NCI-H2196 (cell line): Measurements from ENCODE around the gene SEC22A.

Experiments used
- DNase-seq: peaks from one replicate; lab custom pipeline; 2025; ENCODE audit not compliant: unreplicated experiment; lab: John Stamatoyannopoulos, UW

Gene SEC22A, protein sequence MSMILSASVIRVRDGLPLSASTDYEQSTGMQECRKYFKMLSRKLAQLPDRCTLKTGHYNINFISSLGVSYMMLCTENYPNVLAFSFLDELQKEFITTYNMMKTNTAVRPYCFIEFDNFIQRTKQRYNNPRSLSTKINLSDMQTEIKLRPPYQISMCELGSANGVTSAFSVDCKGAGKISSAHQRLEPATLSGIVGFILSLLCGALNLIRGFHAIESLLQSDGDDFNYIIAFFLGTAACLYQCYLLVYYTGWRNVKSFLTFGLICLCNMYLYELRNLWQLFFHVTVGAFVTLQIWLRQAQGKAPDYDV

DNA sequence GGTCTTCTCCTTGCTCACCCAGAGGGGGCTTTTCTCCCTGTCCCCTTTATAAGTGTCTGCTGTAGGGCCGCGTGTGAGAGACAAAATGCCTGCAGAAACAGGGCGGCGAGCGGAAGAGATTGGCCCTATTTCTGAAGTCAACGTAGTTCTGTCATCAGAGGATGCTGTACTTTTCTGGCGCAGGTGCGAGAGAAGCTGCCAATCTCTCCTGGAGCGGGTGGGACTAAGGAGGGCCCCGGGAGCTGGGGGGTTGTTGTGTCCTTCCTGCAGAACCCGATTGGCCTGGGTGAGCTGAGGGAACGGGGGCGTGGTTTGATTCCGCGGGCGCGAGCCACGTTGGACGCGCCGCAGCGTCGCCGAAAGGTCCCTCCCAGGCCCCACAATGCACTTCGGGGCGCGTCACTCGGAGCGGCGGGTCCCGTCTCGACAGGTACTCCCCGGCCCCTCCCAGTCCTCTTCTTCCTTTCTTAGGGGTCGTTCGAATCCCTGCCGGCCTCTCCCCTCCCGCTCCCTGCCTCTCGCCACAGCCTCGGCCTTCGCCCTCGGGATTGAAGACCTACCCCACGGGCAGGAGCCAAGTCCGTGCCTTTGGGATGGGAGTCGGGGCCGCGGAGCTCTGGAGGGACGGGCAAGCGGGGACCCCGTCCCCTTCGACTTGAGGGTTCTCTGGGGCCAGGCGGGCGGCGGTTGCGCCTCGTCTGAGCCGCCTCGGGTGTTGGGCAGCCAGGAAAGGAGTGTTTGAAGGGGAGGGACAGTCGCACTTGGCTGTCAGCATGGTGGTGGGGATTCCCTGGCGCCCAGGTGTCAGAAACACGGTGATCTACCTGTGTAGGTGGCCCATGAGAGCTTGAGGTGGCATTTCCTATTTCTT, at the start of gene SEC22A:
TSS of gene SEC22A (plus strand) at position 387 of the 871 bp plus-strand sequence. CDS start 7,275 bp downstream, outside the sequence.
- DNase-seq, result peak; percentile 99

DNA sequence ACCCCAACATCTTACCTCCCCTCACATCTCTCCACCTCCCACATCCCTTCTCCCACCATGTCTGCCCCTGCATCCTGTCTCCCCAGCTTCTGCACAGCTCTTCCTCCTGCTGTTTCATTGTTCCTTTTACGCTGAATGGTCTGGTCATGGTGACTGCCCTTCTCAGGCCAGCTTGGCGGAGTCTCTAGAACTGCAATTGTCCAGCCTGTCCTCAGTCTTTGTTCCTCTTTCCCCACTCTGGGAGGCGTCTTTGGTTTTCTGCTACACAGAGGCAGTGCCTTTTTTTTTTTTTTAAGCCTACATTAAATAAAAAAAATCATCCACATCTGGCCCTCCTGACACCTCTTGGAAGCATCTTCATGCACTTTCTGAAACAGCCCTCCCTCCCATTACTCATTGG, 49.1 kb upstream of the SEC22A start:
- DNase-seq, result no peak

DNA sequence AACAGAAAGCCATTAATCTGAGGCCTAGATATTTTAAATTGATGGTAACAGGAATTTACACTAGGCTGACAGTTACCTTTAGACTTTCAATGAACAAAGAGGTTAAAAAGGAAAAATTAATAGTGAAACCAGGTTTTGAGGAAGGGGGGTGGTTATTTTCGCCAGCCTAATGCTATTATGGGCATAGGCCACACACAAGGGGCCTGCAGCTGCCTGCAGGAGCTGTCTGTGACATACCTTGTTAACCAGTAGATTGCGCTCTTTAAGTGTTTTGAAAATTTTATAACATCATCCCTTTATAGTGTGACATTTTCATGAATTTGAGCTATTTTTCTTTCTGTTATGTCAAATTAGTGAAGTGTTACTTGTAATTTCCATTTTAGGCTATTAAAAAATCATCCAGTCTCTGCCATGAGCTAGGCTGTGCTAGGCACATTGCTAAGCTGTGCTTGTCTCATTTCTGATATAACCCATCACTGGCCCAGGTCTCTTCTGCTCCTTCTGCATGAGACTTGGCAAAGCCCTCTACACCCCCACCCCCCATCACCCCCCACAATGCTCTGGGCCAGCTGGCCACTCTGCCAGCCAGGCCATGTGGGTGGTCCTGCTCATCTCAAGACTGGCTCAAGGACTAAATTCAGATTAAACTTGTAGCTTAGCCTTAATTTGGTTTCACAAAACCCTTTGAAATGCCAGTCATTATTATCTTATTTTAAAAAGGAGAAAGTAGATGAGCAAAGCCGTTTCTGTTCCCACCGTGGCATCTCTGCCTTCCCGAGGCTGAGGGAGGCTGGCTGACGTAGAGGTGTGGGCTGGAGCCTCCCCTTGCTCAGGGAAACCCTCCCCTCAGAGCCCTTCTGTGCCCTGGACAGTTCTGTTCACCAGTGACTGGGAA, 48.4 kb upstream of the SEC22A start:
- DNase-seq, result no peak

DNA sequence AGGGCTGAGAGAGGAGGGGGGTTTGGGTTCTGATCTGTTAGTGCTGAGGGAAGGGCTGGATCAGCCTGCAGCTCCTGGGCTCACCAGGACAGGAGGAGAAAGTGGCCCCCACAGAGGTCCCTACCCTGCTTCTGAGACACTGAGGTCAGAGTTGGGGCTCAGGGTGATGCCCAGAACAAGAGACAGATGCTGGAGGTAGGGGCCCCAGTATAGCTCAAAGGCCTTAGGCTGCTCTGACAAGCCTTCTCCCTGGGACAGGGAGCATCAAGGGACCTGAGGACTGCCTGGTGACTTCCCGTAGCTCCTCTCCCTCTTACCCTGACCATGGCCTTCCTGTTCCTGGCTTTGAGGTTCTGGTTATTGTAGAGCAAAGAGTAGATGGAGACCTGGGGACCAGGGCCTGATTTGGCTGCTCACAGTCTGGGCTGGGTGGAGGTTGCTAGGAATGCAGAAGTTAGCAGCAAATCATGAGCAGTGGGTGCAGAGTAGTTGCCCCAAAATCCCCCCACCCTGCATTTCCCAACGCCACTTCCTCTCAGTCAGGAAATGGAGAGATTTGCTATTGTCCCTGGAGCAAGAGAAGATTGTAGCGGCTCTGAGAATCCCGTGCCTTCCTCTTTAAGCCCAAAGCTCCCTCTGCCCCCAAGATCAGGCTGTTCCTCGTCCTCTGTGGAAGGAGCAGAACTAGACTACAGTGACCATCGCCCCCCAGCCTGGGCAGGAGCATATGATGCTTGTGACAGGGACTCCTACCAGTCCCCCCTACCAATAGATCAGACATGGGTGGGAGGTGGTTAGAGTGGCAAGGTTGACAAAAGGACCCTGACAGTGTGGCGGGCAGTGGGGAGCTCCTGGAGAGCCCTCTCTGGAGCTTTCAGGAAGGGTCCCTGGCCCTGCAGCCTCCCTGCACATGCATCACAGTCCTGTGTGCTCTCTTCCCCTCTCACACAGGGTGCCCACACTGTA, 47.4 kb upstream of the SEC22A start:
- no peak for DNase-seq

DNA sequence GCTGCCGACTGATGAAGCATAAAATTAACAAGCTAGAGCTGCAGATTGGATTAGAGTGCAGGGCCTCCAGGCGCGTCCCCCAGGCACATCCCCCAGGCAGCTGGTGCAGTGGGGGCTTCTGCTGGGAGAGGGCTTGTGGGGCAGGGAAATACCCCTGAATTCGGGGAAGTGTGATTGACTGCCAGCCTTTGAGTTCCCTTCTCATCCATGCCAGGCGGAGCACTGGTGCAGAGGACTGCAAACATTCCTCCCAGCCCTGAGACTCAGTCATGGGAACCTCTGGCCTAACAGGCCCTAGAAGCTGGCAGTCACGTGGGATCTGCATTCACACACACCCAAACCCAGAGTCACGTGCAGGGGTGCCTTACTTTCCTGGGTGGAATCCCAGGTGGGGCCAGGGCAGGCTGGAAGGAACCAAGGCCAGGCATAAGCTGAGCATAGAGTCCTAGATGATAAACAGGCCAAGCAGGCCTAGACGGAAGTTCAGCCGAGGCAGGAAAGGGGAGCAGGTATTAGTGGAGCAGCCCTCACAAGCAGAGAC, 46.2 kb upstream of the SEC22A start:
- DNase-seq, result no peak

DNA sequence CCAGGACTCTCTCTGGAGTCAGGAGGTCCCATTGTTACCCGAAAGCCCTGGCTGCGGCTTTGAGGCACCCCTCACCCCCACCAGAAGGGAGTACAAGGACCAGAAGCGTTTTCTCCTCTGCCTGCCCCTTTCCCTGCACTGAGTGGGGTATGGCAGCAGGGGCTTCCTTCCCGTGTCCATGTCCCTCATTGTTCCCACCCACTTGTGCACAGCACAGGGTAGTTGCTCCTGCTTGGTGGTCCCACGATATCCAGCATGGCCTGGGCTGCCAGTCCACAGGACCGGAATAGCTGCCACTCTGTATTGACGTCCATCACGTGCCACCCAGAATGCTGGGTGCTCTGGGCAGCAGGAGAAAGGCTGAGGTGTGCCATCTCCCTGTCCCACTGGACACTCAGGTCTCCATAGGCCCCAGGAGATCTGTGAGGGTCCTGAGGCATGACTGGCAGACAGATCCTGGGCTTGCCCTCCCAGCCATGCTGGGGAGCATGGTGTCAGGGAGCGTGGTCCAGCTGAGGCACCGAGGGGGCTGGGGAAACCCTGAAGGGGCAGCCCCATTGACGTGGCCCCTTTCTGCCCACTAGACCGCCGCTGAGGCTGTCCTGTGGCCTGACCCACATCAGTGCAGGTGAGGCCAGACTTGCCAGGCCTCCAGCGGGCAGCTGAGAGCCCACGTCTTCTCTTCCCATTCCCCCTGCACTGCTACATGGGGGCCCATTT, 45.3 kb upstream of the SEC22A start:
- no peak for DNase-seq

DNA sequence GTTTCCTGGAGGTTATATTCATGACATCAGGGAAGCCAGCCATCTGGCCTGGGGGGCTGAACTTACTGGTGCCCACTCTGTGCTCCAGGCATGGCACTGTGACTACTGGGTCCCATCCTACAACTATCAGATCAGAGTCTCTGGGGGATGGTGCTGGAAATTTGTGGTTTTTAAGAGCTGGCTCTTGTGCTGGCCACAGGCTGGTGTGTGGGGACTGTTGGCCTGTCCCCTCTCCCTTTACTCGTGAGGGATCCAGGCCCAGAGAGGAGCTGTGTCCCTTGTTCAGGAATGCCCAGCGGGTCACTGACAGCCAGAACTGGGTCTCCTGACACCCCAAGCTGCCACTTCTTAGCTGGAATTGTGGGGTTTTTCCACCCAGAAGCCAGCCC, 44.5 kb upstream of the SEC22A start:
- DNase-seq, result peak; percentile 13

DNA sequence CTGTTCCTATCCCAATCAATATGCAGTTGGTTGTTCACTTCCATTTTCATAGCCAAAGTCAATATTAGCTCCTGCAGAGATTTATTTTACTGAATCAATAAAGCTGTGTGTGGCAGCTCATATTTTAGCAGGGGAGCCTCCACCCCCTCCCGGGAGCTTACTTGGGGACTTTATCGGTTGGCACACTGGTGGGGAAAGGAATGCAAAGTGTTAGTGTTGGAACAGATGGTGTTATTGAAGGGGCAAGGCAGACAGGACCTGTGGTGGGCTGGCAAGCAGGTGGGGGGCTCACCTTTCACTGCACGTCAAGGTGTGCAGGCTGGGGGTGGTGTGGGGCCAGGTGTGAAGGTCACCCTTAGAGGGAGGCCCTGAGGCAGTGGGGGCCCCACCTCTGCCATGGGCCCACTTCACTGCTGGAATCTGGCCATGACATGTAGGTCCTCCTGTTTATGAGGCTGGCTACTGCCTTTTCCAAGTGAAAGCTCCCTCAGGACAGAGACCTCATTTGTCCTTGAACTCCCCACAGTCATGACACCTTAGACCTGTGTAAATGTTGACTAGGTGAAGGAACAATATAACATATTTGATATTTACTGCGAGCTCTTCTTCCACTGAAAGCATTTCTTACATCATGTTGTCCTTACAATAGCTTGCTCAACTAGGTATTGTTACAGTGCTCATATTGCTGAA, 44.0 kb upstream of the SEC22A start:
- DNase-seq, result peak; percentile 32

DNA sequence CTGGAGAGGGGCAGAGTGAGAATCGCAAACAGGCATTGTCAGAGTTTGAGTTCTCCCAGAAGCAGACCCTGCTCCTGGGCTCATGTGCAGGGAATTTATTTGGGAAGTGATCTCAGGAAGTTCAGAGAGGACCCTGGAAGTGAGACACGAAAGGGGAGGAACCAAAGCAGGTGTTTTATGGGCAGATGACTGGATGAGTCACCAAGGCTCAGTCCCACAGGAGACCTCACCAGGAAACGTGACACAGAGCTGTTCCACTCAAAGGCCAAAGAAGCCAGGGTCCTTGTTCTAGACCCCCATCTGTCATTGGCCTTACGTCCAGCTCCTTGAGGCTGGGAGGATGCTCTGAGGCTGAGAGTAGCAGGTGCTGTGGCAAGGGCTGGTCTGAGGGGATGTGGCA, 43.4 kb upstream of the SEC22A start:
- DNase-seq, result no peak

DNA sequence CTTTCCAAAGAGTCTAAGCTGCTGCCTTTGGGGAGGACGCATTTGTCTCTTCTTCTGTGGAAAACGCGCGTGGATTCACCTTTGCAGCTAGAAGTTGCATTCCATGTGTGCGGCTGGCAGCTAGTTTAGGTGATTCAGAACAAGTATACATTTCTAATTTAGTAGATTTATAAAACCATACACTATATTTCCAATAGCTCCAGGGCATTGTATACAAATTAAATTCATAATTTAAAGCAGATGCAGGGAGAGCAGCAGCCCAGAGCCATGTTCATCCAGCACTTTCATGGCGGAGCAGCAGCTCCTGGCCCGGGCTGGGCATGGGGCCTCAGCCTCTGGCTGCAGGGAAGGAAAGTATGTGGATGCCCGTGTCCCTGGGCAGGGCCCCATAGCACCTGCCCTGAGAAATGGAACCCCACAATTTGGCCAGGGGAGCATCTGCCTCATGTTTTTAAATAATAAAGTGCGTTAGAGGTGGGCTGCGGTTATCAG, 42.8 kb upstream of the SEC22A start:
- no peak for DNase-seq

DNA sequence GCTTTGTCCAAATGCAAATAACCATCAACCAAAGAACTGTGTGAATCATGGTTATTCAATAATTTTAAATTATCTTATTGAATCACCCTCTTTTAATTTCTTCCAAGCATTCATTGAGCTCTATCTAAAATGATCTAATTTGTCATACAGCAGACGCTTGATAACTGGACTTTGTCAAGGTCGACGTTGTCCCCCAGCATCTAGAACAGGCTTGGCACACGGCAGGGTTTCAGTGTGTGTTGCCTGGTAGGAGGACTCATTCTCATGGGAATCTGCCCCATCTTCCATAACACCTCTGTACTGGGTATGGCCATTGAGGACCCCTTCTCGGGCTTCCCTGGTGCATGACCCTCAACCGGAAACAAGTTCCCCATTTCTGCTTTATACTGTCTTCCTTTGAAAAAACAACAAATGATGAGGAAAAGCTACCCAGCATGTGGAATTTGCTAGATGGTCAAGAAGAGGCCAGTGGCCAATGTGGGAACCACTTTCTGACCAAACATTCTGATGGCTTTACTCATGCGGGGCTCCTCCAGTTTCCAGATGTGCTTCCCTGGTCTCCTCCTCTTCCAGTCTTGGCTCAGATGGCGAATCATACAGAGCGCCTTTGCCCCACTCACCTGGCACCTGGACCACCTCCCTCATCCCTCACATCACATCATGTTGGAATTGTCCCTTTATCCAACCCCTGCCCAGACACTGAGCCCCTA, 41.7 kb upstream of the SEC22A start:
- no peak for DNase-seq

DNA sequence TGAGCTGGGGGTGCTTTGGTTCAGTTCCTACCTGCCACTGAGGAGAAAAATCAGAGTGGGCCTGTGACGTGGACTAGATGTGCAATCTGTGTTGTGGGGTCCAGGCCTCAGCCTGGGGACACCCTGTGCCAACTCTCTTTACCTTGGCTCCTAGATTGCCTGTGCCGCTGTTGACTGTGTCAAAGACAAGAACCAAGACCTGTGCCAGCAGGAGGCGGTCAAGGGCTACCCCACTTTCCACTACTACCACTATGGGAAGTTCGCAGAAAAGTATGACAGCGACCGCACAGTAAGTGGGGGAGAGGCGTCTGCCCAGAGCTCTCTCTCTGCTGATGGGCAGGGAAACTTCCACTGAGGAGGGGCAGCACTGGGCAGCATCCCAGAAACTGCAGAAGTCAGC, 40.6 kb upstream of the SEC22A start:
- no peak for DNase-seq

DNA sequence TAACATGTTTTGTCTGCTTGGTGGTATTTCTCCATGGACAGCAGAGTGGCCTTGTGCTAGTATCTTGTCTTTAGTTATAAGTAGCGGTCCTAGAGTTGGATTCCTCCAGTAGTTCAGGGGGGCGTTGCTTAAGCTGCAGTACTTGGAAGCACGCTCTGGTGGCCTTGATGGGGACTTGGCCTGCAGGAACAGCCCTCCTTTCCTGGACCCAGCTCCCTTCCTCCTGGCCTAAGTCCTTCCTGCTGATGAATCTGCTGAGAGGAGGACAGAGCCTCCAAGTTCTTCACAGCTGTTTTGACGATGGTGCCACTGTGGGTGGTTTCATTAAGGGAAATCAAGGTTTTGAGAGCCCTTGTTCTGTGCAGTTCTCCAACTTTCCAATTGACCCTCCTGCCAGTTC, 38.6 kb upstream of the SEC22A start:
- no peak for DNase-seq

DNA sequence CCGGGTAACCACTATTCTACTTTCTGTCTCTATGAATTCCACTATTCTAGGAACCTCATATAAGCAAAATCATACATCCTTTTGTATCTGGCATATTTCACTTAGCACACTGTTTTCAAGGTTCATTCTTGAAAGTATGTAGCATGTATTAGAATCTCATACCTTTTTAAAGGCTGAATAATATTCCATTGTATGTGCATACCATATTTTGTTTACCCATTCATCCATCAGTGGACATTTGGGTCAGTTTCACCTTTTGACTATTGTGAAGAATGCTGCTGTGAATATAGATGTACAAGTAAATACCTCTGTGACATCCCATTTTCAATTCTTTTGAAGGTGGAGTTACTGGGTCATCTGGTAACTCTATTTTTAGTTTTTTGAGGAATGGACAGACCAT, 36.6 kb upstream of the SEC22A start:
- no peak for DNase-seq

DNA sequence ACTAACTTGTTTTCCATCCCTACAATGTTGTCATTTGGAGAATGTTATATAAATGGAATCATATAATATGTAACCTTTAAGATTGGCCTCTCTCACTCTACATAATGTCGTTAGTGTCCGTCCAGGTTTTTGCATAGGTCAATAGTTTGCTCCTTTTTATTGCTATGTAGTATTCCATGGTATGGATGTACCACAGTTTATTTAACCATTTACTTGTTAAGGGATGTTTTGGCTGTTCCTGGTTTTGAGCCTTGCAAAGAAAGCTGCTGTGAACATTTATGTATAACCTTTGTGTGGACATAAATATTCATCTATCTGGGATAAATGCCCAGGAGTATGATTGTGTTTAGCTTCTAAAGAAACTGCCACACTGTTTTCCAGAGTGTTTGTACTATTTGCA, 34.1 kb upstream of the SEC22A start:
- no peak for DNase-seq

DNA sequence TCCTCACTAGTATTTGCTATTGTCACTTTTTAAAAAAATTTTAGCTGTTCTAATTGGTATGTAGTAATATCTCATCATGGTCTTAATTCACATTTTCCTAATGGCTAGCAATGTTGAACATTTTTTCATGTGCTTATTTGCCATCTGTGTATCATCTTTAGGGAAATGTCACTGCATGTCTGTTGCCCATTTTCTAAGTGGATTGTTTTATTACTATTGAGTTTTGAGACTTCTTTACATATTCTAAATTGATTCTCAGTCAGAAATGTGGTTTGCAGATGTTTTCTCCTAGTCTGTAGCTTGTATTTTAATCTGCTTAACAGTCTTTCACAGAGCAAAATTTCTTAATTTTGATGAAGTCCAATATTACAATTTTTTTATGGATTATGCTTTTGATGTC, 33.6 kb upstream of the SEC22A start:
- DNase-seq, result no peak

DNA sequence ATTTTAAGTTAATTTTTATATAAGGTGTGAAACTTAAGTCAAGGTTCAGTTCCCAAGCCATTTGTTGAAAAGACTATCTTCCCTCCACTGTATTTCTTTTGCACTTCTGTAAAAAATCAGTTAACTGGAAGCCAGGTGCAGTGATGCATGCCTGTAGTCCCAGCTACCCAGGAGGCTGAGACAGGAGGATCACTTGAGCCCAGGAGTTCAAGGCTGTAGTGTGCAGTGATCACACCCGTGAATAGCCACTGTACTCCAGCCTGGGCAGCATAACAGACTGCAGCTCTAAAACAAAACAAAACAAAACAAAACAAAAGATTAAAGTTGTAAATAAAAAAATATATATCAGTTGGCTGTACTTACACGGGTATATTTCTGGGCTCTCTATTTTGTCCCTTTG, 33.1 kb upstream of the SEC22A start:
- DNase-seq, result no peak

DNA sequence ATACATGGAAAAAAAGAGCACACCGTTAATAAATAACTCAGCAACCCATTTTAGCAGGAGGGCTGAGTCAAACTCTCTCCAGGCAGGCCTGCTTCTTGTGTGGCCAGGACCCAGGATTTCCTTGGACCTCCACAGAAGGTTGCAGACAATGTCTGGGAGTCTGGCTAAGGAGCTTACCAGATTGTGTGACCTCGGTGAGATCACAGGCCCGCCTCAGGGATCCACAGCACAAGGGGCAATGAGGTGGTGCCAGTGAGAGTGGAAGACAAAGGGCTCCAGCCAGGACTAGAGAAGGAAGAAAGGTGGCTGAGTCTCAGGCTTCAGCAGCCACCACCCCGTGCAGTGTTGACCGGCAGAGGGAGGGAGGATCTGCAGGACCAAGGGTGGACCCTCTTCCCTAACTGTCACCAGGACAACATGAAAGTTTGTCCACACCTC, 32.2 kb upstream of the SEC22A start:
- no peak for DNase-seq
